GM19025 (cell line): ENCODE data around the gene CD177.
"Not testable (repeated sequence)": the region's sequence is repeated elsewhere in the genome, so short reads cannot be mapped to it uniquely, and the experiment has no call there.

Experiments
- ATAC-seq: cut with Tn5 transposase; IDR thresholded peaks from one replicate; pipeline ENCODE4 v1.9.1; 2021; ENCODE audit warnings: mild to moderate bottlenecking, low read depth, moderate library complexity; ENCODE audit not compliant: unreplicated experiment

Gene CD177

DNA sequence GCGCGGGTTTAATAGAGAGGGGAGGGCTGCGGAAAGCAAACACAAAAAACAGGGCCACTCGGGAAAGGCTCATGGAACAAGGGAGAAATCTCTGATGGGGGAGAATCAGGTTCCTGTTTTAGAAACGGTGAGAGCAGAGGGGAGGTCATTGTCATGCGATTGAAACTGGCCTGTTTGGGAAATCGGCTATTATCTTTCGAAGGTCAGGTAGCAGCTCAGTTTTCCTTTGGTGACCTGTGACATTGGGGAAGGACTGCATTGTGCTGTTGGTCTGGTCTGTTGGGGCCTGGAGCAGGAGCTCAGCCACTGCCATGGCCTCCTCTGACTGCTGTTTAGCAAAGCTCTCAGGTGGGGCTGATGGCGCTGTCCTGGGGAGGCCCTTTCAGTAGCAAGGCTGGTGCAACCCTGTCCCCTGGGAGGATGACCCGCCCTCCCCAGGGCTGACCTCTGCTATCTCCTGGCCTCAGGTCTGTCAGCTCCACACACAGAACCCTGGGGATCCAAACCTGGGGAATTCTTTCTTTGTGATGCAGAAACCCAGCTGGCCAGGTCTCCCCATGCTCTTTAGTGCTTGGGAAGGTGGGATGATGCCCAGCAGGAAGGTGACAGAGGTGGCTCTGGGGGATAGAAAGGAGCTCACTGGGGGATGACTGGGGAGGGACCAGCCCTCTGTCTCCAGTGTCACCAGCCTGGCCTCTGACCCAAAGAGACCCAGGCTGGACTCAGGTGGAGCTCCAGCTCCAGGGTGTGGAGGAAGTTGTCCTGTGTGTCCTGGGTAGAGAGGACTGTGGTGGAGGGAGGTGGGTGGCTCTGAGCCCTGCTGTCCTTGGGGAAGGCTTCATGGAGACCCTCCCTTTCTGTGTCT is 21.2 kb upstream of the CD177 start:
- ATAC-seq = no peak

GRCh38 chr19:43336508-43336907 is 17.0 kb upstream of the CD177 start:
- ATAC-seq = not testable (repeated sequence)

GRCh38 chr19:43337737-43338136 is 15.7 kb upstream of the CD177 start:
- ATAC-seq = no peak

- ATAC-seq = no peak
Measured at GRCh38 chr19:43338530-43338929, 15.0 kb upstream of the CD177 start.

- not testable (repeated sequence) for ATAC-seq
Measured at GRCh38 chr19:43339243-43339930, 14.1 kb upstream of the CD177 start.

DNA sequence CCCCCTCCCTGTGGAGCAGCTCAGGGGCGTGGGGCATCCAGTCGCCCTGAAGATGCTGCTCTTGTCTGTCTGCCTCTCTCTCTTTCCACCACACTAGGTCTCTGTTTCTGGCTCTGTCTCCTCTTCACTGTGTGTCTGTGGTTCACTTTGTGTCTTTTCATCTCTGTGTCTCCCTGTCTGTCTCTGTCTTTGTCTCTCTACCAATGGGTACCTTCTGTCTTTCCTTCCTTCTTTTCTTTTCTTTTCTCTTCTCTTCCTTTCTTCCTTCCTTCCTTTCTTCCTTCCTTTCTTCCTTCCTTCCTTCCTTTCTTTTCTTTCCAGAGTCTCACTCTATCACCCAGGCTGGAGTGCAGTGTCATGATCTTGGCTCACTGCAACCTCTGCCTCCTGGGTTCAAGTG is 13.4 kb upstream of the CD177 start:
- not testable (repeated sequence) for ATAC-seq

- ATAC-seq = not testable (repeated sequence)
Measured at GRCh38 chr19:43341098-43341497, 12.4 kb upstream of the CD177 start.

- not testable (repeated sequence) for ATAC-seq
Measured at GRCh38 chr19:43342104-43342503, 11.4 kb upstream of the CD177 start.

DNA sequence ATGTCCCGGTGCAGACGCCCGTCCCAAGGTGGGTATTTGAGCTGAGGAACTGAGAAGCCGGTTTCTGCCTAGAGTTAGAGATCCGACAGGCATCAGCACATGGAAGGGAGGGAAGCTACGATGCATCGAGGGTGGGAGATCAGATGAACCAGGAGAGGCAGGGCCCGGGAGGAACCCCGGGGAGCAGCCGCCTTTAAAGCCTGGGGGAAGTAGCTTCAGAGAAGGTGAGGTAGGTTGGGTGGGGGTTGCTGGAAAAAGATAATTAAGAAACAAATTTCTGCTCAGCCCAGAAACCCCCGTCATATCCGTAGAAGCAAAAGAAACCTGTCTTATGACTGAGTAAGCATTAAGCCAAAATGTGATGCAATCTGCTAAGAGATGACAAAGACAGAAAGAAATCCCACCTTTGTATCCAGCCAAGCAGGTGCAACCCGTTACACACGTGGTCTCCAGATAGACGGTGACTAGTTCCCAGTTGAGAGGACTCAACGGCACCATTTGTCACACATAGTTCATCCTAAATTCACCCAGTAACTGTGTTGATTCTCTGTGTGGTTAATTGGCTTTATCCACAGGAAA is 9.1 kb upstream of the CD177 start:
- ATAC-seq = not testable (repeated sequence)

GRCh38 chr19:43349813-43350212 is 3.7 kb upstream of the CD177 start:
- ATAC-seq = not testable (repeated sequence)

- ATAC-seq = no peak
Measured at GRCh38 chr19:43351998-43352746, 1.3 kb upstream of the CD177 start.

DNA sequence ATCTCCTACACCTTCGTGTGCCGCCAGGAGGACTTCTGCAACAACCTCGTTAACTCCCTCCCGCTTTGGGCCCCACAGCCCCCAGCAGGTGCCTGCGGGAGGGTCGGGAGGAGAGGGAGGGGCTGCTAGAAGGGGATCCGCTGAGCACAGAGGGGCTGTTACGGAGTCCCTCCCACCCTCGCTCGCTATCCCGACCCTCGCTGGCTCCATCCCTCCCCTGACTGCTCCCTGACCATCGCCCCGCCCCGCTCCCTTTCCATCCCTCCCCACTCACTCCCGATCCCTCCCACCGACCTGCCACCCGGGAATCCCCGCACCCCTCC is 780 bp downstream of the CD177 start:
- ATAC-seq = no peak

DNA sequence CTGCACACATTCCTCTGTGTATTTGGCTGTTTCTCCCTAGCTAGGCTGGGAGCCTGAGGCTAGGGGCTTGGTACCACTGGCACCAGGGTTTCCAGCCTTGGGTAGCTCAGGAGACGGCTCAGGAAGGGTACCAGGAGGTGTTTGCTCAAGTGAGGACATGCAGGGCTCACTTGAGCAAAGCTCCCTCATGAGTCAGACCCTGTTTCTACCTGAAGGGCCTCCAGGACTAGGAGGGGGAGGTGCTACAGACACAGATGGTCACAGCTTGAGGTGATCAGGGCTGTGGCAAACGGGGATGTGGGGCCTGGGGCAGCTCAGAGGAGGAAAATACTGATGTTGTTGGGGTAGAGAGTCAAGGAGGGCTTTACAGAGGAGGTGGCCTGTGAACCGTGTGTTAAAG is 3.3 kb downstream of the CD177 start:
- not testable (repeated sequence) for ATAC-seq

DNA sequence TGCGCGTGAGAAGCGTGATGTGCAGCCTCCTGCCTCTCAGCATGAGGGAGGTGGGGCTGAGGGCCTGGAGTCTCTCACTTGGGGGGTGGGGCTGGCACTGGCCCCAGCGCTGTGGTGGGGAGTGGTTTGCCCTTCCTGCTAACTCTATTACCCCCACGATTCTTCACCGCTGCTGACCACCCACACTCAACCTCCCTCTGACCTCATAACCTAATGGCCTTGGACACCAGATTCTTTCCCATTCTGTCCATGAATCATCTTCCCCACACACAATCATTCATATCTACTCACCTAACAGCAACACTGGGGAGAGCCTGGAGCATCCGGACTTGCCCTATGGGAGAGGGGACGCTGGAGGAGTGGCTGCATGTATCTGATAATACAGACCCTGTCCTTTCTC is 8.7 kb downstream of the CD177 start:
- no peak for ATAC-seq

GRCh38 chr19:43362745-43363144 is 9.3 kb downstream of the CD177 start:
- no peak for ATAC-seq

DNA sequence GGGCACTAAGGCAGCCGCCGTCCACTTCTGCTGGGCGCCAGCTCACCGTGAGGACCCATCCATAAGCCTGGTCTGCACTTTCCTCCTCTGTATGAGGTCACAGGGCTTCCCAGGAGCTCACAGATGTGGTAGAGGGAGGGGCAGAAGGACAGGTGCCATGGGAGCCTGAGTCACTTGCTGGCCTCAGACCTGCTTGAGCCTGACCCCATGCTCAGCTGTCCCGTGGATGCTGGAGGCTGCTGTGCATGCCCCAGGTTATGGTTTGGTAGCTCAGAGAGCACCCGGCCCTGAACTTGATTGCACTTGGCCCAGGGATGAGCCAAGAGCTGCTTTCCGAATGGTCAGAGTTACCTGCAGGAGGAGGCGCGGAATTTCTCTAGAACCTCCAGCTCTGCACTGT is 12.2 kb downstream of the CD177 start:
- not testable (repeated sequence) for ATAC-seq

GRCh38 chr19:43367822-43368221 is 14.3 kb downstream of the CD177 start:
- ATAC-seq = no peak

DNA sequence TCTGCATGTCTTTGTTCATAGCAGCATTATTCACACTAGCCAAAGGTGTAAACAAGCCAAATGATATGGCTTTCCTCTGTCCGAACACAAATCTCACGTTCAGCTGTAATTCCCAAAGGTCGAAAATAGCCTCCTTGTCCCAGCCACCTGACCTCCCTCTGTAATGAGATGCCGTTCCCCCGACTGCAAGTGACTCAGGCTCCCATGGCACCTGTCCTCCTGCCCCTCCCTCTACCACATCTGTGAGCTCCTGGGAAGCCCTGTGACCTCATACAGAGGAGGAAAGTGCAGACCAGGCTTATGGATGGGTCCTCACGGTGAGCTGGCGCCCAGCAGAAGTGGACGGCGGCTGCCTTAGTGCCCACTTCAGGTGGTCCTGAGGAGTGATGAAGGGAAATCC is 15.4 kb downstream of the CD177 start:
- ATAC-seq = not testable (repeated sequence)

GRCh38 chr19:43371909-43372308 is 18.4 kb downstream of the CD177 start:
- no peak for ATAC-seq

DNA sequence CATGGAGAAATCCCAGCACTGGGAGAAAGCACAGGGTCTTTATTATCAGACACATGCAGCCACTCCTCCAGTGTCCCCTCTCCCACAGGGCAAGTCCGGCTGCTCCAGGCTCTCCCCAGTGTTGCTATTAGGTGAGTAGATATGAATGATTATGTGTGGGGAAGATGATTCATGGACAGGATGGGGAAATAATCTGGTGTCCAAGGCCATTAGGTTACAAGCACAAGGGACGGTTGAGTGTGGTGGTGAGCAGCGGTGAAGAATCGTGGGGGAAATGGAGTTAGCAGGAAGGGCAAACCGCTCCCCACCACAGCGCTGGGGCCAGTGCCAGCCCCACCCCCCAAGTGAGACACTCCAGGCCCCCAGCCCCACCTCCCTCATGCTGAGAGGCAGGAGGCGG is 19.0 kb downstream of the CD177 start:
- ATAC-seq = no peak

GRCh38 chr19:43377624-43378023 is 24.1 kb downstream of the CD177 start:
- not testable (repeated sequence) for ATAC-seq
